ENCODE measurements around the gene ZNRF3. TPM values are rescaled to one million over a fixed set of nuclear protein-coding genes. Genes with fewer than 3 reads are reported as not detected.
"Not testable (repeated sequence)": the region's sequence is repeated elsewhere in the genome, so short reads cannot be mapped to it uniquely, and the experiment has no call there.

Gene ZNRF3
- total and polyA plus RNA-seq, 2 donors (not counting 1 experiment from before 2014, with no cell fraction given): 0.21 to 0.71 TPM

DNA sequence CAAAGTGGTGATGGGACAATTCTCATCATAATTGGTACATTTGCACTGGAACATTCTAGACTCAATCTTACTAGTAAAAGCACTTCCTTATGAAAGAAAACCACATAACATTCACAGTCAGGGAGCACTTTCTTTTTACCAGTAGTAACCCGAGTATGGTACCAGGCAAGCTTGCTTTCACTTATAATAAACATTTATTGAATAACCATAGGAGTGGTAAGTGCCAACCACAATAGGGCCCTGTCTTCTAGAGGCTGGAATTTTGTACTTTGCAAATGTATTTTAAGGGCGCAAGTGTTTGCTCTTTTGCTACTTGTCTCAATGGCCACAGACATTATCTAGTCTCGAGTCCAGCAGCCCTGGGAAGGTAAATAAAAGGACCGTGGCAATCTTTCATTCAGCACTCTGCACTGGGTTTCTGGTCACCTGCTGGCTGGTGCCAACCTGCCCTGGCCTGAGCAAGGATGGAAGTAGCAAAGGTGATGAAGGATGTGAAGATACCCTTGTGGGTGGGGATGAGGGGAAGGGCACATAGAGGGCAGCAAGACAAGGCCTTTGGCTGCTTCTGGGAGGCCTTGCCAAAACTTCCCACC lies 154.1 kb downstream of the ZNRF3 start:
- CTCF ChIA-PET: interaction anchor here (0.7 to 6.5 kb wide), 3 partner anchors 180 to 438 kb away, joined by 3 to 88 read pairs (median 3); no protein-coding TSS in a partner anchor
- 100% methylated on average over 3 of the region's 4 CpGs for WGBS (ENCODE audit: insufficient coverage)

DNA sequence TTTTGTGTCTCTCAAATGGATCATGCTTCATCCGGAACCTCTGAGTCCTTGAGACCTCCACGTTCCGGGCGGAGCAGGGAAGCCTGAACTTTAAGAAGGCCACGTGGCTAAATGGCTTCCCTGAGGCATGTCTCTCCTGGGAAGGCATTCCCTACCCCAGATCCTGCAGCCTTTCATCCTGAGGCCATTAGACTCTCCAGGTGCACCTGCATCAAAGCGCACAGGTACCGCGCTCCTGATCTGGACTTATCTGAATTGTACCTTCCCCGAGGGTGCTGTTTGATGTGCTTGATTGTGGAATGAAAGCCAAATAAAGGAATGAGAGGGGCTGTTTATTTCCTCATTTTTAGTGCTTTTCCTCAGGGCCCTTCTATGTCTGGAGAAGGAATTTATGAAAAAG lies 155.8 kb downstream of the ZNRF3 start:
- no peak overlapping the region for H2AFZ ChIP-seq (ENCODE audit: insufficient read depth, low read depth, low read length, poor library complexity, severe bottlenecking)
- CTCF ChIA-PET: interaction anchor here (0.6 to 6.5 kb wide), 15 partner anchors 11 to 1019 kb away, joined by 3 to 88 read pairs (median 6); no protein-coding TSS in a partner anchor
- H3K4me1 ChIP-seq (ENCODE audit: control insufficient read depth in 2 of 2, insufficient read depth in 2 of 2, low read length in 2 of 2): peaks cover 0 to 2% of the 10 kb centered on the region in 2 donors
- Mint-ChIP-seq H3K27ac (no peak overlapping the region), H3K27me3 (peaks cover 6% of the 10 kb centered on the region), H3K4me3 (no peak overlapping the region), H3K9me3 (ENCODE audit: insufficient read depth) (no peaks in the 10 kb centered on the region), H3K4me1 (no peaks in the 10 kb centered on the region)
- no peaks in the 10 kb centered on the region for H3K36me3 ChIP-seq (replicated peaks in 1 of 2; ENCODE audit: control extremely low read depth in 1 of 2, control insufficient read depth in 1 of 2, extremely low read depth in 1 of 2, insufficient read depth in 2 of 2, low read length in 1 of 2)
- H3K27ac ChIP-seq (ENCODE audit: low read length in 2 of 2): no peak overlapping the region
- 95% methylated on average over 8 of the region's 9 CpGs for WGBS (ENCODE audit: insufficient coverage)
- no peak for DNase-seq
- H3K9me3 ChIP-seq (ENCODE audit: control extremely low read depth in 1 of 3, control insufficient read depth in 2 of 3, insufficient read depth in 1 of 3, low read length in 2 of 3): no peaks in the 10 kb centered on the region
- no peak overlapping the region for H3K4me3 ChIP-seq (ENCODE audit: control extremely low read depth in 1 of 5, extremely low read depth in 1 of 5, insufficient read depth in 1 of 5, low read depth in 2 of 5, low read length in 4 of 5)
- no peak for ATAC-seq (ENCODE audit: low read depth)
- H3K4me2 ChIP-seq (replicated peaks; ENCODE audit: low read depth, low read length, poor library complexity, severe bottlenecking): no peak overlapping the region
- peaks cover 0 to 8% (median 3%) of the 10 kb centered on the region in 4 experiments for H3K27me3 ChIP-seq (replicated peaks in 1 of 4; ENCODE audit: control extremely low read depth in 1 of 4, control insufficient read depth in 3 of 4, insufficient read depth in 4 of 4, low read length in 3 of 4)
- no peak for TF ChIP-seq EZH2 (IDR thresholded peaks at IDR 0.05; ENCODE audit: borderline replicate concordance, insufficient read depth, low read depth, low read length, poor library complexity, severe bottlenecking)
- TF ChIP-seq, protein P1, sequence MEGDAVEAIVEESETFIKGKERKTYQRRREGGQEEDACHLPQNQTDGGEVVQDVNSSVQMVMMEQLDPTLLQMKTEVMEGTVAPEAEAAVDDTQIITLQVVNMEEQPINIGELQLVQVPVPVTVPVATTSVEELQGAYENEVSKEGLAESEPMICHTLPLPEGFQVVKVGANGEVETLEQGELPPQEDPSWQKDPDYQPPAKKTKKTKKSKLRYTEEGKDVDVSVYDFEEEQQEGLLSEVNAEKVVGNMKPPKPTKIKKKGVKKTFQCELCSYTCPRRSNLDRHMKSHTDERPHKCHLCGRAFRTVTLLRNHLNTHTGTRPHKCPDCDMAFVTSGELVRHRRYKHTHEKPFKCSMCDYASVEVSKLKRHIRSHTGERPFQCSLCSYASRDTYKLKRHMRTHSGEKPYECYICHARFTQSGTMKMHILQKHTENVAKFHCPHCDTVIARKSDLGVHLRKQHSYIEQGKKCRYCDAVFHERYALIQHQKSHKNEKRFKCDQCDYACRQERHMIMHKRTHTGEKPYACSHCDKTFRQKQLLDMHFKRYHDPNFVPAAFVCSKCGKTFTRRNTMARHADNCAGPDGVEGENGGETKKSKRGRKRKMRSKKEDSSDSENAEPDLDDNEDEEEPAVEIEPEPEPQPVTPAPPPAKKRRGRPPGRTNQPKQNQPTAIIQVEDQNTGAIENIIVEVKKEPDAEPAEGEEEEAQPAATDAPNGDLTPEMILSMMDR (IDR thresholded peaks at IDR 0.05): no peak
- intact Hi-C loops (cut with micrococcal nuclease): no loop called here
- POLR2A ChIA-PET: interaction anchor here (0.6 kb wide), 1 partner anchor 155 kb away, joined by 3 read pairs; no protein-coding TSS in a partner anchor
- no peak overlapping the region for H3K9ac ChIP-seq (ENCODE audit: low read length)
- H4K20me1 ChIP-seq (ENCODE audit: control insufficient read depth, insufficient read depth, low read length, poor library complexity, severe bottlenecking): no peaks in the 10 kb centered on the region
- H3K79me2 ChIP-seq (ENCODE audit: control insufficient read depth, insufficient read depth, low read length): no peaks in the 10 kb centered on the region

More for the DNA sequence above, 154.1 kb downstream of the ZNRF3 start:
- POLR2A ChIA-PET: no interaction called here
- no peaks in the 10 kb centered on the region for H3K9me3 Mint-ChIP-seq (ENCODE audit: insufficient read depth)
- Histone ChIP-seq H2AFZ (ENCODE audit: insufficient read depth, low read depth, low read length, poor library complexity, severe bottlenecking) (no peak overlapping the region), H3K4me3 (ENCODE audit: control extremely low read depth in 1 of 5, extremely low read depth in 1 of 5, insufficient read depth in 1 of 5, low read depth in 2 of 5, low read length in 4 of 5) (no peak overlapping the region), H4K20me1 (ENCODE audit: control insufficient read depth, insufficient read depth, low read length, poor library complexity, severe bottlenecking) (no peaks in the 10 kb centered on the region), H3K4me1 (ENCODE audit: control insufficient read depth in 2 of 2, insufficient read depth in 2 of 2, low read length in 2 of 2) (peaks cover 0 to 2% of the 10 kb centered on the region in 2 donors), H3K9me3 (ENCODE audit: control extremely low read depth in 1 of 3, control insufficient read depth in 2 of 3, insufficient read depth in 1 of 3, low read length in 2 of 3) (no peaks in the 10 kb centered on the region), H3K27me3 (replicated peaks in 1 of 4; ENCODE audit: control extremely low read depth in 1 of 4, control insufficient read depth in 3 of 4, insufficient read depth in 4 of 4, low read length in 3 of 4) (peaks cover 0 to 14% (median 3%) of the 10 kb centered on the region in 4 experiments), H3K4me2 (replicated peaks; ENCODE audit: low read depth, low read length, poor library complexity, severe bottlenecking) (no peak overlapping the region), H3K9ac (ENCODE audit: low read length) (no peak overlapping the region), H3K79me2 (ENCODE audit: control insufficient read depth, insufficient read depth, low read length) (no peaks in the 10 kb centered on the region), H3K27ac (ENCODE audit: low read length in 2 of 2) (no peak overlapping the region), H3K36me3 (replicated peaks in 1 of 2; ENCODE audit: control extremely low read depth in 1 of 2, control insufficient read depth in 1 of 2, extremely low read depth in 1 of 2, insufficient read depth in 2 of 2, low read length in 1 of 2) (no peaks in the 10 kb centered on the region)
- TF ChIP-seq EZH2 (IDR thresholded peaks at IDR 0.05; ENCODE audit: borderline replicate concordance, insufficient read depth, low read depth, low read length, poor library complexity, severe bottlenecking): no peak
- TF ChIP-seq, protein P1 (IDR thresholded peaks at IDR 0.05): no peak
- DNase-seq (no peak), ATAC-seq (ENCODE audit: low read depth) (no peak)
- peak overlapping the region; percentile 39 for H3K27ac Mint-ChIP-seq
- intact Hi-C loops (cut with micrococcal nuclease): no loop called here
- H3K4me1 Mint-ChIP-seq: no peaks in the 10 kb centered on the region
- no peak overlapping the region for H3K4me3 Mint-ChIP-seq
- peaks cover 13% of the 10 kb centered on the region for H3K27me3 Mint-ChIP-seq

DNA sequence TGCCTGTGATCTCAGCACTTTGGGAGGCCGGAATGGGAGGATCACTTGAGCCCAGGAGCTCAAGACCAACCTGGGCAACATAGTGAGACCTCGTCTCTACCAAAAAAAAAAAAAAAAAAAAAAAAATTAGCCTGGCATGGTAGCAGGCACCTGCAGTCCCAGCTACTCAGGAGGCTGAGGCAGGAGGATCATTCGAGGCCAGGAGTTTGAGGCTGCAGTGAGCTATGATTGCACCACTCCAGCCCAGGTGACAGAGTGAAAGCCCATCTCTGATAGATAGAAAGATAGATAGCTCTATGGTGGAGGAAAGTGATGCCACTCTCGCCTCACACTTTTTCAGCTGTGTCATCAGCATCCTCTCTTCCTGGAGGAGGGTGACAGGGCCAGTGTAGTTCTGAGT lies 156.3 kb downstream of the ZNRF3 start:
- POLR2A ChIA-PET: interaction anchor here (0.6 kb wide), 1 partner anchor 156 kb away, joined by 3 read pairs; no protein-coding TSS in a partner anchor
- intact Hi-C loops (cut with micrococcal nuclease): loop anchor here (1.0 kb wide), 3 partner anchors 184 to 439 kb away; no protein-coding TSS in a partner anchor
- CTCF ChIA-PET: interaction anchor here (0.6 to 6.5 kb wide), 17 partner anchors 11 to 1020 kb away, joined by 3 to 88 read pairs (median 5); no protein-coding TSS in a partner anchor
- H3K4me1 Mint-ChIP-seq; H3K79me2 ChIP-seq (ENCODE audit: control insufficient read depth, insufficient read depth, low read length); H3K27ac ChIP-seq (ENCODE audit: low read length in 2 of 2); H3K4me3 ChIP-seq (ENCODE audit: control extremely low read depth in 1 of 5, extremely low read depth in 1 of 5, insufficient read depth in 1 of 5, low read depth in 2 of 5, low read length in 4 of 5); H3K27ac Mint-ChIP-seq; H3K9me3 ChIP-seq (ENCODE audit: control extremely low read depth in 1 of 3, control insufficient read depth in 2 of 3, insufficient read depth in 1 of 3, low read length in 2 of 3); H3K4me1 ChIP-seq (ENCODE audit: control insufficient read depth in 2 of 2, insufficient read depth in 2 of 2, low read length in 2 of 2); H3K4me2 ChIP-seq (replicated peaks; ENCODE audit: low read depth, low read length, poor library complexity, severe bottlenecking); H3K27me3 Mint-ChIP-seq; ATAC-seq (ENCODE audit: low read depth); H3K4me3 Mint-ChIP-seq; H3K9me3 Mint-ChIP-seq (ENCODE audit: insufficient read depth); H4K20me1 ChIP-seq (ENCODE audit: control insufficient read depth, insufficient read depth, low read length, poor library complexity, severe bottlenecking); H3K36me3 ChIP-seq (replicated peaks in 1 of 2; ENCODE audit: control extremely low read depth in 1 of 2, control insufficient read depth in 1 of 2, extremely low read depth in 1 of 2, insufficient read depth in 2 of 2, low read length in 1 of 2); H3K27me3 ChIP-seq (replicated peaks in 1 of 4; ENCODE audit: control extremely low read depth in 1 of 4, control insufficient read depth in 3 of 4, insufficient read depth in 4 of 4, low read length in 3 of 4); DNase-seq; H2AFZ ChIP-seq (ENCODE audit: insufficient read depth, low read depth, low read length, poor library complexity, severe bottlenecking); H3K9ac ChIP-seq (ENCODE audit: low read length): not testable (repeated sequence)
- no CpG with 5 or more reads among the region's 4 CpGs for WGBS (ENCODE audit: insufficient coverage)
